NCI-H1436 treated with DMSO at 0.1 percent for 48 hours (cell line): ENCODE results near the gene MYO1B.

Experiments
- DNase-seq: peaks from one replicate; lab custom pipeline; 2025; lab: John Stamatoyannopoulos, UW

MYO1B gene

DNA sequence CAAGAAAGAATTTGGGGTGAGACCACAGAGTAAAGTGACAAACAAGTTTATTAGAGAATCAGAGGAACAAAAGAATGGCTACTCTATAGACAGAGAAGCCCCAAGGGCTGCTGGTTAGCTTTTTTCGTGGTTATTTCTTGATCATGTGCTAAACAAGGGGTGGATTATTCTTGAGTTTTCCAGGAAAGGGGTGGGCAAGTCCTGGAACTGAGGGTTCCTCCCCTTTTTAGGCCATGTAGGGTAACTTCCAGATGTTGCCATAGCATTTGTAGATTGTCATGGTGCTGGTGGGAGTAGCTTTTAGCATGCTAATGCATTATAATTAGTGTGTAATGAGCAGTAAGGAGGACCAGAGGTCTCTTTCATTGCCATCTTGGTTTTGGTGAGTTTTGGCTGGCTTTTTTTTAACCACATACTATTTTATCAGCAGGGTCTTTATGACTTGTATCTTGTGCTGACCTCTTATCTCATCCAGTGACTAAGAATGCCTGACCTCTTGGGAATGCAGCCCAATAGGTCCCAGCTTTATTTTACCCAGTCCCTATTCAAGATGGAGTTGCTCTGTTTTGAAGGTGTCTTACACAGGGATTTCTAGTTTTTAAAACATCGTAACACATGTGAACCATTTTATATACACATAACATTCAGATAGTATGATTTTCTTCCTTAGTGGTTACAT, 77.8 kb downstream of the MYO1B start:
- no peak for DNase-seq

DNA sequence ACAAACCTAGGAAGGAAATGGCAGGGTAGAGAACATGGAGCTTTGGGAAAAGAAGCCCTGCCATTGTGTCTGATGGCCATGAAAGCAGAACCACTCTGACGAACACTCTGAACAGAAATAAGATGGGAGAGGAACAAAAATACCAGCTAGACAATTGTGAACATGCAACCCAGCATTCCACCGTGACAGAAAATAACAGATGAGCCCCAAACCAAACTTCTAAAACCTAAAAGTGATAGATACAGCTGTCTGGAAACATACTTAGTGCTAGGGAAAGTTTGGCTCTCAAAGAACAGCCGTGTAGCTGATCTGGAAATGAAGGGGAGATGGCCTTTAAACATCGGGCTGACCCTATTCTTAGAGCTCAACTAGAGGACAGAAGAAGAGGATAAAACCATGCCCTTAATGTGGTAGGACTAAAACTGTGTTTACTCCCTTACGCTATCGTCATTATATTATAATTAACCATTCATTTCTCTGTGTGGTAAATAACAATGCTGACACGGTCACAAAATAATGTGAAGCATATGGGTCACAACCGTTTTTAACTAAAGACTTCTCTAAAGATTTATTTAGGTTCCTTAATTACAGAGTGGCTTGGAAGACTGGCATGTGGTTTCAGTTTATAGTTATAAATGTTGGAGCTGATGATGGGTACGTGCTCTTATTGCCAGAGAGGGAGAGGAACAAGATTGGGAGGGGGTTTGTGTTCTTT, 80.6 kb downstream of the MYO1B start:
- no peak for DNase-seq

DNA sequence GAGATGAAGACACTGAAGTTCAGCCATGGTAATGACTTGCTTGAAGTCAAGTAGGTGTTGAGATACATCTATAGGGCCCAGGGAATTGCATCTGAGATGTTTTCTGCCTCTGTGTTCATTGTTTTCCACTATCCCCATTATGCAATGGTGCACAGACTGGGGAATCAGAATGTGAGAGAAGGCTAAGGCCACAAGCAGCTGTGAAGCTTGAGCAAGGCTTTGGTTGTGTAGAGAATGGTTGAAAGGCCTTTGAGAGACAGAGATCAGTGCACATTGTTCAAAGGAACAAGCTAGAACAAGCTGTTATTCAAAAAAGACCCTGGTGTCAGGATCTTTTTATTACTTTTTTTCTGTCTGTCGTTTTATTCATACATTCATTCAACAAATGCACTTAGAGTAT, 82.3 kb downstream of the MYO1B start:
- no peak for DNase-seq

DNA sequence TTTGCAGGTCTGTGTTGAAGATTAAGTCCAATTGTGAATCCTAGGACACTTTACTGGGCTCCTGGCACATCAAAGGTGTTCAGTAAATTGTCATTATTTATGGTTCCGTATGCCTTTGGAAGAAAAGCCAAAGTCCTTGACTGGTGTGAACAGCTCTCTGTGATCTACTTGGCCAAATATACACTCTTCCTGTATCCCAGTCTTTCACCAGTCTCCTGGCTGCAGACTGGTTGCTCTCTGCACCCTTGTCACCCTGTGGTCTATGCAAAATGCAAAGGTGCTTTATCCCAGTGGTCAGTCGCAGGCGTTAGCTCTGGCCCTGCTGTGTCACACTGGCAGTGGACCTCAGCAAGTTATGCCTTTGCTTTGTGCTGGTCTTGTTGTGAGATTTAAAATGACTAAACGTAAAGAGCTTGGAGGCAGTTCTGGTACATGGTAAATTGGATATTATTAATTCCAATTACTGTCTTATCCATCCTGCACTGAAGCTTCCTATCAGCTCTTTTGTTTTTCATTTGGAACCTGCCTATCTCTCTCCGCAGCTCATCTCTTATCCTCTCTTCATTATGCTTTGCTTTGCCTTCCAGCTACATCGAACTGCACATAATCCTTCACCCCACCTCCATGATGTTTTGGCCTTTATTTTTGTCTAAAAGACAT, 83.1 kb downstream of the MYO1B start:
- DNase-seq: no peak

DNA sequence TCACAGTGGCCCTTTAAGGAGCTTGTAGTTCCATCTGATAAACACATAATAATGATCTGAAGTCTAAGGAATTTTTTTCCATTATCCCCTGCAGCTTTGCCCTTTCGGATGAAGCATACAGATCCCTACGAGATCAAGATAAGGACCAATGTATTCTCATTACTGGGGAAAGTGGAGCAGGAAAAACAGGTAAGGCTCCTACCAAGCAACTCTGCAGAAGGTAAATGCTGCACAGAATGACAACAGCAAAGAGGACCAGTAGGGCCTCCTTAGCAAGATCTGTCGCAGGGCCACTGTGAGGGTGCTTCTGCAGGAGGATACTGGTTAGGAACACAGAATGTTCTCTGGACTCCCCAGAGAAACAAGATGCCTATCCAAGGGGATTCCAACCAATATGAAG, 84.6 kb downstream of the MYO1B start:
- no peak for DNase-seq

DNA sequence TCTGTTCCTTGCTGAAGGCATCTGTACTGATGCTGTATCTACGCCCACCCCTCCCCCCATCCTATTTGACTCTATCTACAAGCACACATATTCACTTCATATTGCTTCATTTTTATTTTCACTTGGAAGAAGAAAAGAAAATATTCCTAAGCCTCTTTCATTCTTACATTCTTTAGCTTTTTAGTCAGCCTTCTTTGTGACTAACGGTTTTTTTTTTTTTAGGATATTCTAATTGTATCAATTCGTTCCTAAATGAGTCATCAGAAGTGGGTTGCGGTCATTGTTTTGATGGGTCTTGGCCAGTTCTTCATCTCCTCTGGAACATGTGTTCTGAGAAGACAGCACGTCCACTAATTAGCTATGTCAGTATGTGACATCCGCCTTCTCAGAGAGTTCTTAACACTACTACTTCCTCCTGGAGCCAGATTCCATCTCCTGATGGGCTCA, 88.7 kb downstream of the MYO1B start:
- no peak for DNase-seq

DNA sequence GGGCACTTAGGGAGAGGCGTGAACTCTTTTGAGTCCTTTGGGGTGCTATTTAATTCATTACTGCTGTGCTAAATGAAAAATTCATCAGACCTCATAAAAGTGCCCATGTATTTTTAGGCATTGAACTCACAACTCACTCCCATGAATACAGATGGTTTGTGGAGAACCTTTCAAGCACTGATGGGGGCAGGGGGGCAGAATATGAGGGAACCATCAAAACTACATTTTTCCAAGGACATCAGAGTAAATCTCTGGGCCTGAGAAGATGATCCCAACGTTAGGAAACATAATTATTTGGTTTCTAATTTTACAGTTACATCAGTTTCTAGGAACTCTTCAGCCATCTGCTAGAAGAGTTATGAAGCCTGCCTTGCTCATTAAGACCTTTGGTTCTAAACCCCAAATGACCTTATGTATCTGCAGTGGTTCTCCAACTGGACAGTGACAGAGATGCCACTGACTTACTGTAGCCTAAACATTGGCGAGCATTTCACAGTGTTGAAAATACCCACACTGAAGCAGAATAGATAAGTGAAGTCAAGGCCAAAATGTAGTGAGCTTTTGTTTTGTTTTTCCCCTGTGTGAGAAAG, 90.8 kb downstream of the MYO1B start:
- no peak for DNase-seq

DNA sequence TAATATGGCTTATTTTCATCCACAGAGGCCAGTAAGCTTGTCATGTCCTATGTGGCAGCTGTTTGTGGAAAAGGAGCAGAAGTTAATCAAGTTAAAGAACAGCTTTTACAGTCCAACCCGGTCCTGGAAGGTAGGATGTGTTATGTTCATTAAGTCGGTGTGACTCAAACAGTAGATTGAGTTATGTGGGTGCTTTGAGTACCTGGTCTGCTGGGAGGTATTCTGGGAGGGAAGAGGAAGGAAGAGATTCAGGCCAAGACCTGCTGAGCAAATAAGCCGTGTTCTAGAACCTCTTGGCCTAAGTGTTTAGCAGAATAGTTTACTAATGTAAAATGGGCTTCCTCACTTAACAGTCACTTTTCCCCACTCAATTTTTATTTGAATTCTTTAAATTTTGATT, 96.2 kb downstream of the MYO1B start:
- DNase-seq: no peak

DNA sequence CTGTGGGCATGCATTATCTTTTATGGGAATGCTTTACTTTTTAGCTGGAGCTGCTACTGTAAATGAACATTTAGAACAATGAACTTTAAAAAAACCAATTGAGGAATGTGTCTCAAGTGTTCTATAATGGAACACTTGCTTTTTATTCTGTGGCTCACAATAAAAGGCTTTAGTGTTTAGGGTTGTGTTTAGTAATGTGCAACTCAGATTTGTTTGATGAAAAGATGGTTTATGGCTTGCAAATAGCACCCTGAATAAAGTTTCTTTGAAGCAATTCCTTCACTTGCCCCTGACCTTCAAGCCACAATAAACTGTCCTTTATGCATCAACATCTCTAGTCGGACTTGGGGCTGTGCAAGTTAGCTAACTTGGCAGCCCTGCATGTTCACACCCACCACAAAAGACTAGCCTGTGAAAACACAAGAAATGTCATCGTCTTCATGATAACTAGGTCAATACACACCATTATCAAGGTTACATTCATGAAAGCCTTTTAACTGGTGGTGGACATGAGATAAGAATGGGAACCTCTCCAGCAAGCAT, 98.7 kb downstream of the MYO1B start:
- no peak for DNase-seq

DNA sequence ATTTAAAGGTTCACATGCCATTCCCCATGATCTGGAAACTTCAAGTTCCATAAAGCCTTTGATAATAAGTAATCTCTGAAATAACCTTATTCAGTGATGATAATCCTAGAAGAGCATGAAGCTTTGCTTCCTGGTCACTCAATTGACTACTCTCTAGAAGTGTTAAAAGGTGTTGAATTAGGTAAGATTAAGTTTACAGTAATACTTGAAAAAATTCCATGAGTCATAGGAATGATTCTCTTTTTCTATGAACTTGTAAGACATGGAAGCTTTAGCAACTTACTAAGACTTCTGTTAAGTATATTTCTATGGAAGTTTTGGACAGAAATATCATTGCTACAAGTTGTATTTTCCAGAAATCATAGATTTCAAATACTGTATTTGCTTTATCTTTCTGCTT, 100.6 kb downstream of the MYO1B start:
- no peak for DNase-seq

DNA sequence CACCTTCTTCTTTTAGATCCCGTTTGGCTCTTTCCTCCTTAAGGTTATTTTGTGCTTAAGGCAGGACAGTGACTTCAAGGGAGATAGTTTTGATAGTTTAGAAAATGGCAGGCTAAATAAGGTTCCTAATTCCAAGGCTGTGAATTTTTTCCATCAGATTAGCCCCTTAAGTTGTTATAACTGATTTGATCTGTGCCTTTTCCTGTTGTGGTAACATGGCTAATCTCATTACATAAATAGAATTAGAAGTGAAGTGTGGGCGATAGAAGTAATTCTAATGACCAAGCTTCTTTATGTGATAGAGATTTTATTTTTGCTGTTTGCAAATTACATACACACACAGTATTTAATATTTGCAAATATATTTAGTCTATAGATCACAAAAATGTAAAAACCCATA, 102.0 kb downstream of the MYO1B start:
- DNase-seq: no peak

DNA sequence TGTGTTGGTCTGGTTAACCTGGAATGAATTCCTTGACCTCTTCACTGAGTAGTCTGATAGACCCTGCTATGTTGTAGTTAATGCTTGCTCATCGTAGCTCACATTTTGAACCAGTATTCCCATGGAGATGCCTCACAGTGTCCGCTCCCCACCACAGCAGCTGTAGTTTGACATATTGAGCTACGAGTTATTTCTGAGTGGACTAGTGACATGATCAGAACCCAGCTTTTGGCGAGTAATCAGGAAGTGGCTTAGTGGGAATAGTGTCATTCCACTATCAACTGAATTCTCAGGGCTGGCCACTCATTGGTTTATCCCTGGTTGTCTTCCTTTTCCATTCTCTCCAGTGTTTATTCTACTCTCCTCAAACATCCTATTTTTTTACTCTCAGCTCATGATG, 102.7 kb downstream of the MYO1B start:
- DNase-seq: no peak

DNA sequence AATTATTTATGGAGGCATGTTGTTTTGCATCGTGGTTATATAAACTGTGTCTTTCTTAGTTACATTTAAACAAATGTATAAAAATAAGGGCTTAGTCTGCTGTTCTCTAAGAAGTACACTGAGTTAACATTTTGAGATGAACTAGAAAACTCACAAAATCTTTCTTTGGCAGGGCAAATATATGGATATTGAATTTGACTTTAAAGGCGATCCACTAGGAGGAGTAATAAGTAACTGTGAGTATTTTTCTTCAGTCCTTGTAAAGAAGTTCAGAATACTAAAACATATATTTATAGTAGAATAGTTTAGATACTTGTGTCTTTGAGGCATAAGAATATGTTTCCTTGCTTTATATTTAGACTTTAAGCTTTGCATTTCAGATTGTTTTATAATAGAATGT, 104.8 kb downstream of the MYO1B start:
- no peak for DNase-seq

DNA sequence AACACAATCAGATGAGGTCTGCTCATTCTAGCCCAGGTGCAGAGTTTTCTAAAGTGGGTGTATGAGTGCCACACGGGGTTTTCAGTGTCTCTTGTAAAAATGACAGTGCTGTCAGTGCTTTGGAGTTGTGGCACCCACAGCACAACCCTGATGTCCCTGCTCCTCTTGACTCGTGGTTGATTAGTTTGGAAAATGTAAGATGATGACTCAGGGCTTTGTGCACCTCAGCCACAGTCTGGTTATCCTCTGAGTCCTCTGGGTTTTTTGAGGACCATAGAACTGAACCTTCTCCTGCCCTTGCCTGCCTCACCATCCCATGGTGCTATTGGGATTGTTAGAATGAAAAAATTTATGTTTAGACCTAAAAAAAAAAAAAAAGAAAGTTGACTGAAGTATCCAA, 105.6 kb downstream of the MYO1B start:
- DNase-seq: no peak

DNA sequence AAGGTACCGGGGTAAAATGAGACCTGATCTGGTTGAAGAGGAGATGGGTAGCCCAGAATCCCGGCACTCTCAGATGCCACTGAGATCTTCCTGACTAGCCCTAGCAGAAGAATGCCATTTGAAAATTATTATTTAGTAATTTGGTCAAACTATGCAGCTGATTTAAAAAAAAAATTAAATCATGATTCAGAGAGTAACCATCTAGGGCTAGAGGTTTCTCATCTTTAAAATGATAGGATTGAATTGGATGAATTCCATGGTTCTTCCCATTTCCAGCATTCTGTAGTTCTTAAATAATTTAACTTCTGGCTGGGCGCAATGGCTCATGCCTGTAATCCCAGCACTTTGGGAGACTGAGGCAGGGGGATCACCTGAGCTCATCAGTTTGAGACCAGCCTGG, 106.1 kb downstream of the MYO1B start:
- no peak for DNase-seq

DNA sequence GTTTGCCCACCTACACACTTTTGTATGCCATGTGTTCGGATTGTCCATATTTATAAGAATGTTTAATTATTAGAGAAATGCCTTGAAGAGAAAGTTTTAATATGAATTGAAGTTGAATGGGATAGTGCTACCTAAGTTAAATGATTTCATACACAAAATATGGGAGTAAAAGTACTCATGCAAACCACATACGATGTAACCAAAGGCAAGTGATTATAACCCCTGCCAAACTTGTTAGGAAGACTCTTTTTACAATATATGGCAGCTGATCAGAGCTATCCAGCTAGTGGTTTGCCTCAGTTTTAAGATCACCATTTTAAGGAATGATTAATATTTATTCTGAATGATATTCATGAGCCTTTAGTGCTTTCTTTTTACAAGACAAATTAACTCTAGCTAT, 106.7 kb downstream of the MYO1B start:
- DNase-seq: no peak

DNA sequence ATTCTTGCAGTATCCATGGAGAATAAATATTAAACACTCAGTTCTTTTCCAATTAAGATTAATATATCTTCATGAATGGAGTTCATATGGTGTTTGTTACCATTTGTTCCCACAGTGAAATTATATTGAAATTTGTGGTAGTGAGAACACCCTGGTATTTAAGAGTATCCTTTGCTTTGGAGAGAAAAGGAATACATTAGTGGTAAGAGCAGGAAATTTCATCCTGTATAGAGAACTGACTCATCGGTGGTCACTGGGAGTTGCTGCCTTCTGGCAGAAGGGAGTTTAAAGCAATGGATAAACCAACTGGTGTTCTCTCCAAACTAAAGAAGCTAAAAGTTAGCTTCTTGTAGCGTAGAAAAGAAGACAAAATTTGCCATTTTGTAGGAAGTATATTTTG, 107.3 kb downstream of the MYO1B start:
- DNase-seq: no peak

DNA sequence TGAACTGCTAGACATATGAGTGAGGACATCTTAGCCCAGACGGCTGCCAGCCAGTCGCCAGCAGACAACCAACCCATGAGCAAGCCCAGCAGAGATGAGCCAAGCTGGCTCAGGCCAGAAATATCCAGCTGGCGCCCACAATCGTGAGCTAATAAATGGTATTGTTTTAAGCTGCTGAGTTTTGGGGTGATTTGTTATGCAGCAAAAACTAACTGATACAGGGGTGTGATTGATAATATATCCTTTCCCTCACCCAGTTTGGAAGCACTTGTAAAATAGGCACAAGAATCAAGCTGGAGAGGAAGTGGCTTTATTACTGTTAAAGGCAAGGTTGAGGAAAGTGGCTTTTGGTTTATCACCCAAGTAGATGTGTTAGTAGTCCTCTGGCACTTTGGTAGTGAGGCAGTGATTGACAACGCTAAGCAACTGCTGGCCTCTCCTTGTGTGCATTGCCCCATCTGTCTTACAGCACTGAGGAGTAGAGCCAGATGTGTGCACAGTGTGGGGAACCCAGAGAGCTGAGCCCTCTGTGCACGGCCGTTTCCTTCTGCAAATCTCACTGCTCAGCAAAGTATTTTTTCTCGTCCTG, 110.1 kb downstream of the MYO1B start:
- DNase-seq: no peak

DNA sequence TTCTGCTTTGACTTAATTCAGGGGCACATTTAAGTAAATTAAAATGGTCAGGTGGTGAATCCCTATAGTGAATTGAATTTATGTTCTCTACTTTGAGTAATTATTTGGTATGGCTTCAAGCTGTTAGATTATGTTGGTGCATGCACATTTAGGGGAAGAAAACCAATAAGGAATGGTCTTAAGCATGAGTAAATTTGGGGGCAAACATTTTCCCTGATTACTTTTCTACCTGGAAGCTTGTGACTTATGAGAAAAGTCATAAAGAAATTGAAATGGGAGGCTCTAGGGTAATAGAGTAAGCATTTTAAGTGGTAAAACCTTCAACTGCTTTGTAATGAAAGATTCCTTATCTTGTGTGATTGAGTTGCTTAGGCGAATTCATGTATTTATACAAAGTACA, 112.5 kb downstream of the MYO1B start:
- no peak for DNase-seq

DNA sequence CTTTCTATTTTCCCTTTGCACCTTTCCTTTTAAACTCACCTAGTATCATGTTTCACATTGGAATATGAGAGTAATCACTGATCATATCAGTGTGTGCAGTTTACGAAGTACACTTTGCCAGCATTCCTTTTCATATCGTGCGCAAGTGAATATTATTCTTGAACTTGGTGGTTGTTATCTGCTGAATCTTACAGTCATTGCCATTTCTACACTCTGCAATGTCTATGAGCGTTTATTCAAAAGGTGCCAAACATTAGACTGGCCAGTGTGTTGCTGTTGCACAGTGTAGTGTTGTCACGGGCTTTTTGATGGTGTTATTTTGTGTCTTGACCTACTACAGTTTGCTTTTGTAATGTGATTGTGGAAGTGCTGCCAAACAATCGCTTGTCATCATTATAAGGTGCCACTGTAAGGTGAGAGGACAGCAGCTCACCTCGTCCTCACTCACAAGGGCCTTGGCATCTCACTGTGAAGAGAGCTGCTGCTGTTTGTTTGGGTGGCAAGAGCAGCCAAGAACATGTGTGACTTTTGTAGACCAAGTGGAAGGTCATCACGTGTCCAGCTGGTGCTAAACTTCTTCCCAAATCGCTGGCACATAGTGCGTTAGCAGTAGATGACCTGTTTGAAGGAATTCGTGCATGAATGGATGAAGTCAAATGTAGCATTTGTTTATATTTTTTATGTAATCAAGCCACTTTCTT, 113.3 kb downstream of the MYO1B start:
- no peak for DNase-seq

DNA sequence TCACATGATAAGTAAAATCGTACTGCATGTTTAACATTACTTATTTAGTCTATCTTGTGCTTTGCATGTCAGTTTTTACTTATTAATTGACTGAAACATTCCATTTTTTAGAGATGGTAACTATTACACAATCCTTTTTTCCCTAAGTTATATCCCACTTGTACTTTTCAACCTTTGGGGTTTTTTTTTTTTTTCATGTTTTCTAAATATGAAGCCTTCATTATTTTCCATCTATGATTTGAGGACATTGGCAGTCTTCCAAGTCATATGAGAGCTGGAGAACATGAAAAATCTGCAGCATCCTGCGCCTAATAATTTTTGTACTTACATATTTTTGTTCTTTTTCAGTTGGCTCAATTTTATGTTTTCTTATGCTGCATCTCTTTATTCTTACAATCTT, 113.9 kb downstream of the MYO1B start:
- no peak for DNase-seq

DNA sequence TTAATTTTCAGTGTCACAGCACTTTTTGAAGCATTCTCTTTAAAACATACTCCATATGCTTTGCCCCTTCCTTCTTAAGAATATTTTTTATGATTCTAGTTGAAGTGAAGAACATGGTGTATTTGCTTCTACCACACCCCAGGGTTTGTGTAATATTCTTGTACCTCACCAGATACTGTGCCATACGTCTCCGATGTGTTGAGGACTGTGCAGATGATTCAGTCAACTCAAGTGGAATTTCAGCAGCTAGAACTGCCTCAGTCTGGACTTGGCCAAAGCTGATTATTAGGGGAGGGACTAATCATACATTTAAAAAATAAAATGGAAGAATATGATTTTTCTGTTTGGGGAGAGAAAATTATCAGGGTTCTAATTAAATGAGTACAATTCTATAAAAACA, 115.7 kb downstream of the MYO1B start:
- no peak for DNase-seq
